ENCODE data around the gene AUTS2.

Gene AUTS2

DNA sequence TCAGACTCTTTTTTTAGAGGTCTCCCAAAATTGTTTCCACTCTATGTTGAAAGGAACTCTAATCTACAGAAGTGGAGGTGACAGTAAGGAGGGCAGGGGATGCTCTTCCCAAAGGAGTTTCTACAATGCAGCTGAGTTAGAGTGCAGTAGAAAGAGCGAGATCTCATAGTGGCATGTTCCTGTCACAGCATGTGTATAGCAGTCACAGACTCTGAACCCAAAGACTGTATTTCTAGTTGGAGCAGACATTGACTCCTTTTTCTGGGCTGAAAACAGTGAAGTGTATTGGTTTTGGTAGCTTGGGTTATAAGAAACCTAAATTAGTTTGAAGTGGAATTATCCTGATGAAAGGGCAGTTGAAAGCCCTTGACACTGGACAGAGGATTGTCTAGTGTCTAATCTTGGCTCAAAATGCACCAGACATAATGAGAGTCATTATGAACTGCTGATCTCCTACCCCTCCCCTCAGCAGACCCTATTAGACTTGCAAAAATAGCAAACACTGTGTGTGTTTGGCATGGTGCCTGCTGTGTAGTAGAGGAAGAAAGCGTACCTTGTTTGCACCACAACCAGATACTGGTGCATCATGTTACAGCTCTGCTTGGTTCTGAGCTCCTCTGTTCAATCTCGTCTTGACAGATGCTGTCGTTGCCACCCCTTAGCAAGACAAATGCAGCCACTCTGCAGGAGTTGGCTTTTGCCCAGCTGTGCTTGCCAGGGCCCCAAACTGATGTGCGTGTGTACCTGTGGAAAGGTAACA is 336.0 kb downstream of the AUTS2 start:
- TF ChIP-seq, protein P1, sequence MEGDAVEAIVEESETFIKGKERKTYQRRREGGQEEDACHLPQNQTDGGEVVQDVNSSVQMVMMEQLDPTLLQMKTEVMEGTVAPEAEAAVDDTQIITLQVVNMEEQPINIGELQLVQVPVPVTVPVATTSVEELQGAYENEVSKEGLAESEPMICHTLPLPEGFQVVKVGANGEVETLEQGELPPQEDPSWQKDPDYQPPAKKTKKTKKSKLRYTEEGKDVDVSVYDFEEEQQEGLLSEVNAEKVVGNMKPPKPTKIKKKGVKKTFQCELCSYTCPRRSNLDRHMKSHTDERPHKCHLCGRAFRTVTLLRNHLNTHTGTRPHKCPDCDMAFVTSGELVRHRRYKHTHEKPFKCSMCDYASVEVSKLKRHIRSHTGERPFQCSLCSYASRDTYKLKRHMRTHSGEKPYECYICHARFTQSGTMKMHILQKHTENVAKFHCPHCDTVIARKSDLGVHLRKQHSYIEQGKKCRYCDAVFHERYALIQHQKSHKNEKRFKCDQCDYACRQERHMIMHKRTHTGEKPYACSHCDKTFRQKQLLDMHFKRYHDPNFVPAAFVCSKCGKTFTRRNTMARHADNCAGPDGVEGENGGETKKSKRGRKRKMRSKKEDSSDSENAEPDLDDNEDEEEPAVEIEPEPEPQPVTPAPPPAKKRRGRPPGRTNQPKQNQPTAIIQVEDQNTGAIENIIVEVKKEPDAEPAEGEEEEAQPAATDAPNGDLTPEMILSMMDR (IDR thresholded peaks at IDR 0.05; ENCODE audit: insufficient read depth, low read depth, low read length, missing control alignments) = no peak
- no peak overlapping the region for H3K4me3 ChIP-seq (ENCODE audit: low read depth, low read length)
- DNase-seq (ENCODE audit: low read depth) = no peak

GRCh38 chr7:69935107-69935506 is 336.8 kb downstream of the AUTS2 start:
- no peak for DNase-seq (ENCODE audit: low read depth)
- TF ChIP-seq, protein P1 (IDR thresholded peaks at IDR 0.05; ENCODE audit: insufficient read depth, low read depth, low read length, missing control alignments) = no peak
- no peak overlapping the region for H3K4me3 ChIP-seq (ENCODE audit: low read depth, low read length)

DNA sequence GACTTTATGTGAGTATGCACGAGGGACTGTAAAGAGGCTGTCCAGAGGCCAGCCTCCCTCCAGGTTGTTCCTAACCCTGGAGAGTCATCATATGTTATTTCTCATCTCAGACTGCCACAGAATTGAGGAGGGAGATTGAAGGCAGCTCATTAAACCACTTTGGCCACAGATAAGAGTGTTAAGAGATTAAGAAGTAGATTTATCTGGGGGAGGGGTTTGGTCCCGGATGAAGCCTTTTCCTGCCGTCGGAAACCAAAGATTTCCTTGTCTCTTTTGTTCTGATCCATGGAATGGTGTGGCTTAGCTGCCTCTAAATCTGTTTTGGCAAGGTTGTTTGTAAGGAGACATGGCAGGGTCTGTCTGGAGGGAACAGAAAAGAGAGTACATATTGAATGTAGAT is 338.8 kb downstream of the AUTS2 start:
- TF ChIP-seq, protein P1 (IDR thresholded peaks at IDR 0.05; ENCODE audit: insufficient read depth, low read depth, low read length, missing control alignments) = no peak
- no peak overlapping the region for H3K4me3 ChIP-seq (ENCODE audit: low read depth, low read length)
- no peak for DNase-seq (ENCODE audit: low read depth)

DNA sequence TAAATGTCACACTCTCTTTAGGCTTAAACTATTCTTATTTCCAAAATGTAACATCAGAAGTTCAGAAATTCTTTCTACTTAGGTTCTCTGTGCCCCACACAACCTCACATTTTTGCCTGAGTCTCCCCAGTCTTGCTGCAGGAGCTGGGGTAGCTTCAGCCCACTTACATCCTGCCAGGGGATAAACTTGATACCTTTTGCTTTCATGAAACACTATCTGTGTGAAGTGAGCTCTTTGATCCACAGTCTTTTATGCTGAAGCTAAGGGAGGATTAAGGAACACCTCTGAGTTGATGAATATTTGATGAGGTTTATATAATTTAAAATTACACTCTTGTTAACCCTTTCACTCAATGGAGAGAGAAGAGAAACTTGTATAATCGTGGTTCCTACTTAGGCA is 341.0 kb downstream of the AUTS2 start:
- TF ChIP-seq, protein P1 (IDR thresholded peaks at IDR 0.05; ENCODE audit: insufficient read depth, low read depth, low read length, missing control alignments) = no peak
- no peak overlapping the region for H3K4me3 ChIP-seq (ENCODE audit: low read depth, low read length)

GRCh38 chr7:69941077-69941651 is 342.9 kb downstream of the AUTS2 start:
- TF ChIP-seq, protein P1 (IDR thresholded peaks at IDR 0.05; ENCODE audit: insufficient read depth, low read depth, low read length, missing control alignments) = no peak
- no peak for DNase-seq (ENCODE audit: low read depth)
- no peak overlapping the region for H3K4me3 ChIP-seq (ENCODE audit: low read depth, low read length)

More for the DNA sequence above, 341.0 kb downstream of the AUTS2 start:
- no peak for DNase-seq (ENCODE audit: low read depth)

DNA sequence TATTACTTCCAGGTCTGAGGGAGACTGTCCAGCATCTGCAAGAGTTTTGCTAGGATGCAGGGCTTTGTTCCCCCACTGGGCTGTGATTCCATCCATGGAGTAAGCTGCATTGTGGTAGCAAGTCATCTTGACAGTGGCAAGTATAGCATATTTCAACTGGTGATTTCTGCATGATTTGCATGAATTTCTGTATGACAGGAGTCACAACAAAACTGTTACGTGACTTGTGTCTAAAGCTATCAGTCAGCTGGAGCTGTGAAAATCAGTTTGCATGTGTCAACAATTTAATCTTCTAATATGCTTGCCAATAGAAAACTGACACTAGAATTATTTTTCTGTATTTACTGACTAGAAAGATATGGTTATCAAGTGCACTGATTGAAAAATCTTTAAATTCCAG is 344.3 kb downstream of the AUTS2 start:
- H3K4me3 ChIP-seq (ENCODE audit: low read depth, low read length) = no peak overlapping the region
- DNase-seq (ENCODE audit: low read depth) = no peak
- TF ChIP-seq, protein P1 (IDR thresholded peaks at IDR 0.05; ENCODE audit: insufficient read depth, low read depth, low read length, missing control alignments) = no peak
